ENCODE results near the gene COL15A1. TPM values are rescaled to one million over a fixed set of nuclear protein-coding genes. Genes with fewer than 3 reads are reported as not detected.

The COL15A1 gene
- total and polyA plus RNA-seq, 3 experiments from 2014 or later, result 0.07 TPM; not detected in 2

- Mint-ChIP-seq H3K27me3 (peaks cover 25 to 72% of the 10 kb centered on the region in 2 donors), H3K4me3 (peak overlapping the region in 4 of 7 donors; percentile 22 to 57 (median 40)), H3K4me1 (peaks cover 2 to 15% (median 6%) of the 10 kb centered on the region in 3 donors), H3K9me3 (no peaks in the 10 kb centered on the region), H3K27ac (no peak overlapping the region), H3K36me3 (no peaks in the 10 kb centered on the region)
- Histone ChIP-seq H3K27me3 (ENCODE audit: insufficient read depth, low read length, poor library complexity, severe bottlenecking) (peaks cover 13% of the 10 kb centered on the region), H3K9me3 (ENCODE audit: low read length) (no peaks in the 10 kb centered on the region), H3K36me3 (ENCODE audit: insufficient read depth, low read length) (no peaks in the 10 kb centered on the region), H3K27ac (ENCODE audit: low read depth, low read length) (no peak overlapping the region), H3K4me1 (ENCODE audit: insufficient read depth, low read length) (no peaks in the 10 kb centered on the region), H3K4me3 (ENCODE audit: low read length) (no peak overlapping the region)
- ChIA-PET CTCF (no interaction called here), POLR2A (no interaction called here)
- no peak for DNase-seq
Observed at GRCh38 chr9:98944057-98944733, 488 bp downstream of the COL15A1 start.

GRCh38 chr9:98944734-98945074 lies 997 bp downstream of the COL15A1 start:
- CTCF ChIA-PET, result no interaction called here
- no peaks in the 10 kb centered on the region for H3K36me3 ChIP-seq (ENCODE audit: insufficient read depth, low read length)

DNA sequence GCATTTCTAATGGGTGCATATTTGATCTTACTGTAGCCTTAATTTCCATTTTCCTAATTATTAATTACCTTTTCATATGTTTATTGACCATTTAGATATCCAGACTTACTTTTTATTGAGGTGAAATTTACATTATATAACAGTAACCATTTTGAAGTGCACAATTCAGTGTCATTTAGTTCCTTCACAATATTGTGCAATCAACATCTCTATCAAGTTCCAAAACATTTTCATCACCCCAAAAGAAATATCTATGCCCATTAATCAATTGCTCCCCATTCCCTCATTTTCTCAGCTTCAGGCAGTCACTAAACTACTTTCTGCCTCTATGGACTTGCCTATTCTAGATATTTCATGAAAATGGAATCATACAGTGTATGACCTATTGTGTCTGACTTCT lies 5.9 kb downstream of the COL15A1 start:
- no peaks in the 10 kb centered on the region for H3K9me3 Mint-ChIP-seq
- H3K4me3 Mint-ChIP-seq, result no peak overlapping the region
- POLR2A ChIA-PET, result no interaction called here
- CTCF ChIA-PET, result no interaction called here
- no peaks in the 10 kb centered on the region for H3K36me3 ChIP-seq (ENCODE audit: insufficient read depth, low read length)
- no peak overlapping the region for H3K27ac Mint-ChIP-seq
- H3K36me3 Mint-ChIP-seq, result no peaks in the 10 kb centered on the region
- H3K9me3 ChIP-seq (ENCODE audit: low read length), result no peaks in the 10 kb centered on the region
- H3K4me1 Mint-ChIP-seq, result peaks cover 2 to 4% (median 4%) of the 10 kb centered on the region in 3 donors
- no peak overlapping the region for H3K27ac ChIP-seq (ENCODE audit: low read depth, low read length)
- H3K4me3 ChIP-seq (ENCODE audit: low read length), result no peak overlapping the region
- peaks cover 22 to 55% of the 10 kb centered on the region in 2 donors for H3K27me3 Mint-ChIP-seq
- no peak for DNase-seq
- peaks cover 4% of the 10 kb centered on the region for H3K27me3 ChIP-seq (ENCODE audit: insufficient read depth, low read length, poor library complexity, severe bottlenecking)
- H3K4me1 ChIP-seq (ENCODE audit: insufficient read depth, low read length), result no peaks in the 10 kb centered on the region

More at GRCh38 chr9:98944734-98945074, 997 bp downstream of the COL15A1 start:
- Histone ChIP-seq H3K9me3 (ENCODE audit: low read length) (no peaks in the 10 kb centered on the region), H3K4me1 (ENCODE audit: insufficient read depth, low read length) (no peaks in the 10 kb centered on the region), H3K27ac (ENCODE audit: low read depth, low read length) (no peak overlapping the region), H3K4me3 (ENCODE audit: low read length) (no peak overlapping the region), H3K27me3 (ENCODE audit: insufficient read depth, low read length, poor library complexity, severe bottlenecking) (peaks cover 11% of the 10 kb centered on the region)
- no peak for DNase-seq
- H3K9me3 Mint-ChIP-seq, result no peaks in the 10 kb centered on the region
- POLR2A ChIA-PET, result no interaction called here
- no peak overlapping the region for H3K27ac Mint-ChIP-seq
- H3K36me3 Mint-ChIP-seq, result no peaks in the 10 kb centered on the region
- peaks cover 2 to 15% (median 6%) of the 10 kb centered on the region in 3 donors for H3K4me1 Mint-ChIP-seq
- H3K4me3 Mint-ChIP-seq, result peak overlapping the region in 2 of 7 donors; percentile 8 to 22
- H3K27me3 Mint-ChIP-seq, result peaks cover 25 to 70% of the 10 kb centered on the region in 2 donors

DNA sequence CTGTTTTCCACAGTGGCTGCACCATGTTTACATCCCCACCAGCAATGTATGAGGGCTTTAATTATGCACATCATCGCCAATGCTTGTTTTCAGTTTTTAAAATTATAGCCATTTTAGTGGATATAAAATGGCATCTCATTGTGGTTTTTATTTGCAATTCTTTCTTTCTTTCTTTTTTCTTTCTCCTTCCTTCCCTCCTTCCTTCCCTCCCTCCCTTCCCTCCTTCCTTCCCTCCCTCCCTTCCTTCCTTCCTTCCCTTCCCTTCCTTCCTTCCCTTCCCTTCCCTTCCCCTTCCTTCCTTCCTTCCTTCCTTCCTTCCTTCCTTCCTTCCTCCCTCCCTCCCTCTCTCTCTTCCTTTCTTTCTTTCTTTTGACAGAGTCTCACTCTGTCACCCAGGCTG lies 6.6 kb downstream of the COL15A1 start:
- Mint-ChIP-seq H3K27me3 (peaks cover 16 to 48% of the 10 kb centered on the region in 2 donors), H3K36me3 (no peaks in the 10 kb centered on the region), H3K4me3 (no peak overlapping the region), H3K4me1 (no peaks in the 10 kb centered on the region), H3K27ac (no peak overlapping the region), H3K9me3 (no peaks in the 10 kb centered on the region)
- Histone ChIP-seq H3K36me3 (ENCODE audit: insufficient read depth, low read length) (no peaks in the 10 kb centered on the region), H3K4me3 (ENCODE audit: low read length) (no peak overlapping the region), H3K27me3 (ENCODE audit: insufficient read depth, low read length, poor library complexity, severe bottlenecking) (no peaks in the 10 kb centered on the region), H3K4me1 (ENCODE audit: insufficient read depth, low read length) (no peaks in the 10 kb centered on the region), H3K27ac (ENCODE audit: low read depth, low read length) (no peak overlapping the region), H3K9me3 (ENCODE audit: low read length) (no peaks in the 10 kb centered on the region)
- no peak for DNase-seq
- ChIA-PET POLR2A (no interaction called here), CTCF (interaction anchor here (0.6 kb wide), 1 partner anchor 45 kb away, joined by 3 read pairs; no protein-coding TSS in a partner anchor)

- DNase-seq, result no peak
- Mint-ChIP-seq H3K9me3 (peaks cover 0 to 5% (median under 1%) of the 10 kb centered on the region in 5 donors), H3K27me3 (peaks cover 7 to 37% of the 10 kb centered on the region in 2 donors), H3K36me3 (no peaks in the 10 kb centered on the region), H3K4me3 (no peak overlapping the region), H3K4me1 (no peaks in the 10 kb centered on the region), H3K27ac (no peak overlapping the region)
- ChIA-PET CTCF (no interaction called here), POLR2A (no interaction called here)
- Histone ChIP-seq H3K4me1 (ENCODE audit: insufficient read depth, low read length) (no peaks in the 10 kb centered on the region), H3K9me3 (ENCODE audit: low read length) (no peaks in the 10 kb centered on the region), H3K27me3 (ENCODE audit: insufficient read depth, low read length, poor library complexity, severe bottlenecking) (no peaks in the 10 kb centered on the region), H3K36me3 (ENCODE audit: insufficient read depth, low read length) (no peaks in the 10 kb centered on the region), H3K4me3 (ENCODE audit: low read length) (no peak overlapping the region), H3K27ac (ENCODE audit: low read depth, low read length) (no peak overlapping the region)
Observed at GRCh38 chr9:98951967-98952366, 8.3 kb downstream of the COL15A1 start.

DNA sequence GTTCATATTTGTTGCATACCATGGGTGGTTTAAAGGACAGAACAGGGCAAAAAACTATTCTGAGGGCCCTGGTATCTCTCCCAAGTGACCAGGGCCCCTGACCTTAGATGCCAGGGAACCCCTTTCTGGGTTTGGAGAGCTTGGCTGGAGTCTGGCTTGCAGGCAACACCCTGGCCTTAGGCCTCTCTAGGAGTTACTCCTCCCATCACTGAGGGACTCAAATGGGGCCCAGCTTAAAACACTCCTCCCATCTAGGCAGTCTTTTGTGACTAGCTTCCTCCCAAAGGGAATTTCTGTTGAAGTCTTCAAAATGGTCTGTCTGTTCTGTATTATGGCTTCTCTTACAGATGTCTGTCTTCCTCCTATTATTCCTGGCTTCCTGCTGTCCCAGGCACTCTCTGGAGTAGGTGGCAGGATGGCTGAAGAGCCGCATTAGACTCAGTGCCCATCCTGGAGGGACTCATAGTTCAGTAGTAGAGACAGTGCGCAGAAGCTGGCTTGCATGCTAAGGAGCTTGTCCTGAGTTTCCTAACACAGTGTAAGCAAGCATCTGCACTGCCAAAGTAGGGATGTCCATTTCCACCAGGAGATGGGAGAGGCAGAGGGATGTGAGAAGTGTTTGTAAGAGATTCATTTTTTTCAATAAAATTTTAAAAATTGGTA lies 10.0 kb downstream of the COL15A1 start:
- no peaks in the 10 kb centered on the region for H3K27me3 ChIP-seq (ENCODE audit: insufficient read depth, low read length, poor library complexity, severe bottlenecking)
- Mint-ChIP-seq H3K9me3 (peaks cover 0 to 9% (median 4%) of the 10 kb centered on the region in 5 donors), H3K27ac (peak overlapping the region in 1 of 8 donors; percentile 84), H3K27me3 (peaks cover 7 to 33% of the 10 kb centered on the region in 2 donors), H3K4me3 (no peak overlapping the region), H3K36me3 (peaks cover 0 to 3% (median 0%) of the 10 kb centered on the region in 3 donors), H3K4me1 (no peaks in the 10 kb centered on the region)
- H3K27ac ChIP-seq (ENCODE audit: low read depth, low read length), result no peak overlapping the region
- ChIA-PET POLR2A (no interaction called here), CTCF (no interaction called here)
- no peaks in the 10 kb centered on the region for H3K36me3 ChIP-seq (ENCODE audit: insufficient read depth, low read length)
- no peaks in the 10 kb centered on the region for H3K4me1 ChIP-seq (ENCODE audit: insufficient read depth, low read length)
- H3K9me3 ChIP-seq (ENCODE audit: low read length), result no peaks in the 10 kb centered on the region
- no peak for DNase-seq
- H3K4me3 ChIP-seq (ENCODE audit: low read length), result no peak overlapping the region

- CTCF ChIA-PET, result no interaction called here
- Mint-ChIP-seq H3K4me1 (no peaks in the 10 kb centered on the region), H3K36me3 (peaks cover 0 to 3% (median 0%) of the 10 kb centered on the region in 3 donors), H3K9me3 (peaks cover 0 to 9% (median 4%) of the 10 kb centered on the region in 5 donors), H3K27me3 (peaks cover 7 to 31% of the 10 kb centered on the region in 2 donors), H3K27ac (no peak overlapping the region), H3K4me3 (no peak overlapping the region)
- H3K9me3 ChIP-seq (ENCODE audit: low read length), result no peaks in the 10 kb centered on the region
- no peaks in the 10 kb centered on the region for H3K27me3 ChIP-seq (ENCODE audit: insufficient read depth, low read length, poor library complexity, severe bottlenecking)
- no peak overlapping the region for H3K27ac ChIP-seq (ENCODE audit: low read depth, low read length)
- H3K4me3 ChIP-seq (ENCODE audit: low read length), result no peak overlapping the region
- no peaks in the 10 kb centered on the region for H3K36me3 ChIP-seq (ENCODE audit: insufficient read depth, low read length)
- H3K4me1 ChIP-seq (ENCODE audit: insufficient read depth, low read length), result no peaks in the 10 kb centered on the region
- POLR2A ChIA-PET, result no interaction called here
- DNase-seq, result no peak
Observed at GRCh38 chr9:98954244-98954610, 10.5 kb downstream of the COL15A1 start.

DNA sequence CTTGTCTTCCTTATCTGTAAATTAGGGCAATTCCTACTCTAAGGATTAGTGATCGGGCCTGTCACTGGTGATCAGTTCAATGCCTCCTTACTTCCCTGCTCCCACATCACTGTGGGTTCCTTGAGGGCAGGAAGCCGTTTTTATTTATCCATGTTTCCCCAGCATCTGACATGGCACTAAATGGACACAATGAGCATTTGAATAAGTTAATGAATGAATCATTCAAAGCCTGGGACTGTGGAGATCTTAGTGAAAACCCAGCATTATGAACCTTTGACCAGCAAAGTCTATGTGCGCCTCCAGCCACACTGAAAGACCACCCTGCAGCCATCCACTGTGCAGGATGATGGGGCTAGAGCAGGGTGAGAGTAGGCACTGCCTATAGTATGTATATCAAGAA lies 11.6 kb downstream of the COL15A1 start:
- H3K27me3 ChIP-seq (ENCODE audit: insufficient read depth, low read length, poor library complexity, severe bottlenecking), result no peaks in the 10 kb centered on the region
- no peaks in the 10 kb centered on the region for H3K36me3 ChIP-seq (ENCODE audit: insufficient read depth, low read length)
- POLR2A ChIA-PET, result no interaction called here
- H3K4me1 Mint-ChIP-seq, result no peaks in the 10 kb centered on the region
- CTCF ChIA-PET, result no interaction called here
- no peak overlapping the region for H3K4me3 Mint-ChIP-seq
- peak overlapping the region in 1 of 8 donors; percentile 69 for H3K27ac Mint-ChIP-seq
- H3K36me3 Mint-ChIP-seq, result peaks cover 0 to 4% (median 3%) of the 10 kb centered on the region in 3 donors
- H3K4me1 ChIP-seq (ENCODE audit: insufficient read depth, low read length), result no peaks in the 10 kb centered on the region
- H3K4me3 ChIP-seq (ENCODE audit: low read length), result no peak overlapping the region
- no peaks in the 10 kb centered on the region for H3K9me3 ChIP-seq (ENCODE audit: low read length)
- DNase-seq, result no peak
- no peak overlapping the region for H3K27ac ChIP-seq (ENCODE audit: low read depth, low read length)
- peaks cover 8 to 36% of the 10 kb centered on the region in 2 donors for H3K27me3 Mint-ChIP-seq
- peaks cover 2 to 9% (median 4%) of the 10 kb centered on the region in 5 donors for H3K9me3 Mint-ChIP-seq
